Calu3 (cell line): Measurements from ENCODE around the gene ZYG11B. TPM values are rescaled to one million over a fixed set of nuclear protein-coding genes. Genes with fewer than 3 reads are reported as not detected.
"Not testable (repeated sequence)": the region's sequence is repeated elsewhere in the genome, so short reads cannot be mapped to it uniquely, and the experiment has no call there.

Experiments
- BruUV-seq: library from RNA; stranded (reverse); fragments of 400-500 nt; replicated peaks from 2 replicates; lab custom pipeline; 2021; lab: Mats Ljungman, UMichigan
- CTCF ChIA-PET: fragments of 300-600 bp; sonication (Branson Sonifier 250); formaldehyde crosslinking; loops from one replicate; lab custom pipeline; 2022; ENCODE audit warnings: antibody characterized with exemption; lab: Charles Lee
- DNase-seq: peaks from one replicate; pipeline ENCODE4 v3.0.0; 2022
- H3K27ac Mint-ChIP-seq: one replicate; pipeline ENCODE4 v1.8.0; 2022; ENCODE audit warnings: mixed read lengths; ENCODE audit not compliant: unreplicated experiment
- H3K27me3 Mint-ChIP-seq: one replicate; pipeline ENCODE4 v1.8.0; 2022; ENCODE audit warnings: mixed read lengths; ENCODE audit not compliant: unreplicated experiment
- H3K36me3 Mint-ChIP-seq: one replicate; pipeline ENCODE4 v1.8.0; 2022; ENCODE audit warnings: mild to moderate bottlenecking, moderate library complexity, mixed read lengths; ENCODE audit not compliant: insufficient read depth, unreplicated experiment
- H3K4me1 Mint-ChIP-seq: one replicate; pipeline ENCODE4 v1.8.0; 2022; ENCODE audit warnings: mild to moderate bottlenecking, low read depth, mixed read lengths; ENCODE audit not compliant: unreplicated experiment
- H3K4me3 Mint-ChIP-seq: one replicate; pipeline ENCODE4 v1.8.0; 2022; ENCODE audit warnings: mild to moderate bottlenecking, low read depth, moderate library complexity, mixed read lengths; ENCODE audit not compliant: unreplicated experiment
- H3K9me3 Mint-ChIP-seq: one replicate; pipeline ENCODE4 v1.8.0; 2022; ENCODE audit warnings: low read depth, mixed read lengths; ENCODE audit not compliant: unreplicated experiment
- CTCF ChIP-seq: fragments of 200-600 bp; IDR thresholded peaks from one replicate; pipeline ENCODE4 v1.8.0; 2022; ENCODE audit warnings: antibody characterized with exemption; ENCODE audit not compliant: unreplicated experiment
- intact Hi-C: fragments of 100-400 bp; cut with micrococcal nuclease; formaldehyde crosslinking; loops from one replicate; pipeline ENCODE4 v1.10.0; 2022; ENCODE audit not compliant: unreplicated experiment
- total RNA-seq: library from RNA; stranded (reverse); gene quantifications from 2 replicates; pipeline ENCODE4 v1.2.3, GENCODE V29; 2022

ZYG11B gene
- total RNA-seq, 1 experiment from 2014 or later: 14.8 TPM

- Mint-ChIP-seq H3K4me1 (peaks cover 1% of the 10 kb centered on the region), H3K4me3 (no peak overlapping the region), H3K27ac (no peak overlapping the region), H3K27me3 (no peaks in the 10 kb centered on the region), H3K36me3 (no peaks in the 10 kb centered on the region), H3K9me3 (no peaks in the 10 kb centered on the region)
- no peak for DNase-seq
- intact Hi-C loops: no loop called here
- BruUV-seq: no TSS peak
- TF ChIP-seq CTCF: no peak
- CTCF ChIA-PET: interaction anchor here (0.6 kb wide), 1 partner anchor 10 kb away, joined by 3 read pairs; no protein-coding TSS in a partner anchor
These were observed 12.7 kb upstream of the ZYG11B start for GRCh38 chr1:52713590-52713989.

GRCh38 chr1:52715296-52715695 lies 11.0 kb upstream of the ZYG11B start:
- H3K27ac Mint-ChIP-seq, H3K27me3 Mint-ChIP-seq, H3K4me1 Mint-ChIP-seq, H3K4me3 Mint-ChIP-seq, BruUV-seq, H3K36me3 Mint-ChIP-seq, DNase-seq, H3K9me3 Mint-ChIP-seq, intact Hi-C loops: not testable (repeated sequence)
- CTCF ChIA-PET: interaction anchor here (0.6 kb wide), 1 partner anchor 13 kb away, joined by 5 read pairs; no protein-coding TSS in a partner anchor

DNA sequence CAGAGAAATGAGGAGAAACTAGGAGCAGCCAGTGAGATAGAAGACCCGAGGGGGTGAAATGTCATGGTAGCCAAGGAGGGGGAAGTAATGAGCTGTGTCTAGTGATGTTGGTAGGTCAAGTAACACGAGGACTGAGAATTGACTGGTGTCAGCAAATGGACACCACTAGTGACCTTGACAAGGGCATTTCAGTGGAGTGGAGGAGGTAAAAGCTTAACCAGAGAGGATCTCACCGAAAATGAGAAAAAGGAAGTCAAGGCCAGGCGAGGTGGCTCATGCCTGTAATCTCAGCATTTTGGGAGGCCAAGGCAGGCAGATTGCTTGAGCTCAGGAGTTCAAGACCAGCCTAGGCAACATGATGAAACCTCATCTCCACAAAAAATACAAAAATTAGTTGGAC lies 3.0 kb upstream of the ZYG11B start:
- DNase-seq: no peak
- no peak overlapping the region for H3K4me3 Mint-ChIP-seq
- BruUV-seq: no TSS peak

DNA sequence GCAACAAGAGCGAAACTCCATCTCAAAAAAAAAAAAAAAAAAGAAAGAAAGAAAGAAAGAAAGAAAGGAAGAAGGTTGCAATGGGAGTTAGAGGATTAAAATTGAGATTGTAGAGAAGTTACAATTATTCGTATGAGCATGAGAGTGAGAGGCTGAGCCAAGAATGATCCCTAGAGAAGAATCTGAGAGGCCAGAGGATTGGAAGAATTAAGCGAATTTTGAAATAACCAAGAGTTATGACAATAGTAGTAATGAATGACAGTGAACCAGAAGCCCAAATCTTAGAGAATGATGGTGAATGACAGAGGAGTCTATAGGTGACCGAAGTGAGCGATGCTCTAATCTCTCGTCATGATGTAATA lies 369 bp upstream of the ZYG11B start:
- DNase-seq: no peak
- BruUV-seq: no TSS peak
- peaks cover 36% of the 10 kb centered on the region for H3K4me1 Mint-ChIP-seq
- no peak overlapping the region for H3K27ac Mint-ChIP-seq
- H3K27me3 Mint-ChIP-seq: peaks cover 13% of the 10 kb centered on the region
- no peaks in the 10 kb centered on the region for H3K9me3 Mint-ChIP-seq
- peak overlapping the region; percentile 89 for H3K4me3 Mint-ChIP-seq
- no peak for TF ChIP-seq CTCF
- intact Hi-C loops: no loop called here
- CTCF ChIA-PET: interaction anchor here (0.7 to 1.1 kb wide), 4 partner anchors 20 to 420 kb away, joined by 3 read pairs; no protein-coding TSS in a partner anchor
- H3K36me3 Mint-ChIP-seq: peaks cover 17% of the 10 kb centered on the region

More for the DNA sequence above, 3.0 kb upstream of the ZYG11B start:
- intact Hi-C loops: no loop called here
- Mint-ChIP-seq H3K9me3 (no peaks in the 10 kb centered on the region), H3K27me3 (peaks cover 13% of the 10 kb centered on the region), H3K27ac (no peak overlapping the region), H3K4me1 (peaks cover 32% of the 10 kb centered on the region), H3K36me3 (peaks cover 17% of the 10 kb centered on the region)
- no peak for TF ChIP-seq CTCF
- CTCF ChIA-PET: interaction anchor here (0.7 to 1.4 kb wide), 3 partner anchors 10 to 220 kb away, joined by 3 to 7 read pairs (median 3); no protein-coding TSS in a partner anchor

- TSS peak; percentile 57 for BruUV-seq
- DNase-seq: peak; percentile 12
- Mint-ChIP-seq H3K27me3 (peaks cover 13% of the 10 kb centered on the region), H3K36me3 (peaks cover 17% of the 10 kb centered on the region), H3K4me1 (peaks cover 36% of the 10 kb centered on the region), H3K27ac (peak overlapping the region; percentile 90), H3K9me3 (no peaks in the 10 kb centered on the region), H3K4me3 (peak overlapping the region; percentile 89)
- no peak for TF ChIP-seq CTCF
- intact Hi-C loops: no loop called here
- CTCF ChIA-PET: interaction anchor here (0.5 to 1.1 kb wide), 2 partner anchors 154 to 1295 kb away, joined by 3 read pairs; no protein-coding TSS in a partner anchor
These were observed 897 bp downstream of the ZYG11B start for GRCh38 chr1:52727114-52727586.
